Activated naive CD8-positive, alpha-beta T cell treated with anti-CD3 and anti-CD28 coated beads, Interleukin-2, amount 10 ng/mL, durations not matched to agents 7 days and 5 days (primary cell): Measurements from ENCODE around the gene HSPA12A. TPM values are rescaled to one million over a fixed set of nuclear protein-coding genes. Genes with fewer than 3 reads are reported as not detected.
"Not testable (repeated sequence)": the region's sequence is repeated elsewhere in the genome, so short reads cannot be mapped to it uniquely, and the experiment has no call there.

Source experiments
- ATAC-seq: fragments of 150-1000 bp; cut with Tn5 transposase; one replicate; pipeline ENCODE4 v1.10.0; 2021; ENCODE audit warnings: low read depth, moderate library complexity
- POLR2A ChIA-PET: fragments of 350-600 bp; sonication (Branson Sonifier 250); formaldehyde crosslinking; loops from one replicate; lab custom pipeline; 2021; ENCODE audit warnings: antibody characterized with exemption; lab: Charles Lee
- DNase-seq: peaks from one replicate; pipeline ENCODE4 v3.0.0; 2021
- H3K27ac Mint-ChIP-seq: one replicate; pipeline ENCODE4 v1.8.0; 2022; ENCODE audit warnings: mild to moderate bottlenecking, mixed read lengths
- H3K27me3 Mint-ChIP-seq: one replicate; pipeline ENCODE4 v1.8.0; 2022; ENCODE audit warnings: mild to moderate bottlenecking, moderate library complexity, mixed read lengths
- H3K36me3 Mint-ChIP-seq: one replicate; pipeline ENCODE4 v1.8.0; 2021; ENCODE audit warnings: mild to moderate bottlenecking, mixed read lengths
- H3K4me1 Mint-ChIP-seq: one replicate; pipeline ENCODE4 v1.8.0; 2021; ENCODE audit warnings: mixed read lengths
- H3K4me3 Mint-ChIP-seq: one replicate; pipeline ENCODE4 v1.8.0; 2022; ENCODE audit warnings: mild to moderate bottlenecking, moderate library complexity, mixed read lengths
- H3K9me3 Mint-ChIP-seq: one replicate; pipeline ENCODE4 v1.8.0; 2021; ENCODE audit warnings: mixed read lengths
- total RNA-seq, 2 experiments: library from RNA; stranded (reverse); gene quantifications; one replicate each; pipeline ENCODE4 v1.2.3, GENCODE V29; 2021

The HSPA12A gene
- total RNA-seq, 2 experiments from 2014 or later, result 0.06 to 0.09 TPM

DNA sequence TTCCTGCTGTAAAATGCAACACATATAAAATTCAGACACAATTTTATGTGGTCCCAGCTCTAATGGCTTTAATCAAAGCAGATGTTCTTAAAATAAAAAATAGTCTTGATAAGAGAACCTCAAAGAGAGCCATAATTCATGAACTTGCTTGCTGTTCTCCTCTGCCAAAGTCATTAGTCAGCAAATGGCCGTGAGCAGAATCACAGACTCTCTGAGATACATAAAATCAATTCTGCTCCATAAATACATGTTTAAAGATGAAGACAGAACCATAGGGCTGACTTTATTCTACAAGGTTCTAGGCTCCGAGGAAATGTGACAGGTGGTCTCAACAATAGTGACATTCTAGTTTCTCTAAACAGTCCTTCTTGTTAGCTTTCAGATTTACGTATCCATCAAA lies 29.8 kb downstream of the HSPA12A start:
- no peaks in the 10 kb centered on the region for H3K4me1 Mint-ChIP-seq
- no peaks in the 10 kb centered on the region for H3K36me3 Mint-ChIP-seq
- H3K27ac Mint-ChIP-seq, result no peak overlapping the region
- ATAC-seq (no peak), DNase-seq (no peak)
- POLR2A ChIA-PET, result no interaction called here
- H3K9me3 Mint-ChIP-seq, result no peaks in the 10 kb centered on the region
- no peak overlapping the region for H3K4me3 Mint-ChIP-seq
- peaks cover 57% of the 10 kb centered on the region for H3K27me3 Mint-ChIP-seq

GRCh38 chr10:116711803-116712202 lies 30.6 kb downstream of the HSPA12A start:
- H3K27ac Mint-ChIP-seq, ATAC-seq, H3K36me3 Mint-ChIP-seq, H3K4me1 Mint-ChIP-seq, DNase-seq, H3K9me3 Mint-ChIP-seq, H3K4me3 Mint-ChIP-seq, POLR2A ChIA-PET: not testable (repeated sequence)
- peaks cover 51% of the 10 kb centered on the region for H3K27me3 Mint-ChIP-seq

DNA sequence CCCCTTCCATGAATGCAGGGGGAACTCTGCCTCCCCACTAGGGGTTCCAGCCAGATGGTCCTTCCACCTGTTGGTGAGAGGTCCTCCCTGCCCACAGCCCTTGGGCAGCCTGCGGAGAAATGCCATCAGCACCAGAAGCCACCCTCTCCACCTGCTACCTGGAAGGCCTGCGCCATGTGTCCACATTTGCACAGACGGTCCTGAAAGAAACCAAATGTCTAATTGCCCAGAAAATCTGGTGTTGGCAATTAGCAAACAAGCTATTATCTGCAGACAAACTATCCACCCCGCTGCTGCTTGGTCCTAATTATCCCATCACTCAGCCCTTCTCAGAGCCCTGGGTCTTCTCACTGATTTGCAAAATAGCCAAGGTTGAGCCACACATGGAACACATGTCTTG lies 32.3 kb downstream of the HSPA12A start:
- no peaks in the 10 kb centered on the region for H3K36me3 Mint-ChIP-seq
- peaks cover 45% of the 10 kb centered on the region for H3K27me3 Mint-ChIP-seq
- no peaks in the 10 kb centered on the region for H3K4me1 Mint-ChIP-seq
- DNase-seq, result no peak
- no peak overlapping the region for H3K27ac Mint-ChIP-seq
- ATAC-seq, result no peak
- H3K4me3 Mint-ChIP-seq, result no peak overlapping the region
- POLR2A ChIA-PET, result no interaction called here
- H3K9me3 Mint-ChIP-seq, result no peaks in the 10 kb centered on the region

DNA sequence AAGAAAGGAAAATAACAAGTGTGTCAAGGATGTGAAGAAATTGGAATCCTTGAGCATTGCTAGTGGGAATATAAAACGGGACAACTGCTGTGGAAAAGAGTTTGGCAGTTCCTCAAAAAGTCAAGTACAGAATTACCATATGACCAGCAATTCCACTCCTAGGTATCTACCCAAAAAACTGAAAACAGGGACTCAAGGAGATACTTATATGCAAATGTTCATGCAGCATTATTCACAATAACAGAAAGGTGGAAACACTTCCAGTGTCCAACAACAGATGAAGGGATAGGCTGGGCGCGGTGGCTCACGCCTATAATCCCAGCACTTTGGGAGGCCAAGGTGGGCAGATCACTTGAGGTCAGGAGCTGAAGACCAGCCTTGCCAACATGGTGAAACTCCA lies 33.5 kb downstream of the HSPA12A start:
- no peaks in the 10 kb centered on the region for H3K9me3 Mint-ChIP-seq
- no peaks in the 10 kb centered on the region for H3K4me1 Mint-ChIP-seq
- POLR2A ChIA-PET, result no interaction called here
- H3K4me3 Mint-ChIP-seq, result no peak overlapping the region
- no peaks in the 10 kb centered on the region for H3K36me3 Mint-ChIP-seq
- no peak overlapping the region for H3K27ac Mint-ChIP-seq
- DNase-seq (no peak), ATAC-seq (no peak)
- H3K27me3 Mint-ChIP-seq, result peaks cover 35% of the 10 kb centered on the region

DNA sequence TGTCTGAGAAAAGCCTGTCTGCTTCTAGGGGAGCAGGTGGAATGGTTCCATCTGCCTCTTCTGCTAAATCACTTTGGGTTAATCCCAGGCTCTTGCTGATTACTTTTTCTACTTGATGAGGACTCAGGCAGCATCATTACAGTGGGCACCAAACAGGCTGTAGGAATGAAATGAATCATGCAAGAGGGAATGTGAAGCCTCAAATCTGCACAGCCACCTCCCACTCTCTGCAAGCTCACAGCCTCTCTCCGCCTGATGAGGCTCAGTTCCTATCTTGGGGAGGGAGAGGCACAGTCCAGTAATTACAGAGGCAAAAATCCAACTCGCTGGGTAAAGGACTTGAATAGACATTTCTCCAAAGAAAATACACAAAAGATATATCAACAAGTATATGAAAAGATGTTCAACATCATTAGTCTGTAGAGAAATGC lies 34.0 kb downstream of the HSPA12A start:
- DNase-seq (no peak), ATAC-seq (no peak)
- H3K9me3 Mint-ChIP-seq, result no peaks in the 10 kb centered on the region
- H3K27me3 Mint-ChIP-seq, result peaks cover 31% of the 10 kb centered on the region
- H3K4me1 Mint-ChIP-seq, result no peaks in the 10 kb centered on the region
- H3K4me3 Mint-ChIP-seq, result no peak overlapping the region
- H3K36me3 Mint-ChIP-seq, result no peaks in the 10 kb centered on the region
- no peak overlapping the region for H3K27ac Mint-ChIP-seq
- POLR2A ChIA-PET, result no interaction called here

DNA sequence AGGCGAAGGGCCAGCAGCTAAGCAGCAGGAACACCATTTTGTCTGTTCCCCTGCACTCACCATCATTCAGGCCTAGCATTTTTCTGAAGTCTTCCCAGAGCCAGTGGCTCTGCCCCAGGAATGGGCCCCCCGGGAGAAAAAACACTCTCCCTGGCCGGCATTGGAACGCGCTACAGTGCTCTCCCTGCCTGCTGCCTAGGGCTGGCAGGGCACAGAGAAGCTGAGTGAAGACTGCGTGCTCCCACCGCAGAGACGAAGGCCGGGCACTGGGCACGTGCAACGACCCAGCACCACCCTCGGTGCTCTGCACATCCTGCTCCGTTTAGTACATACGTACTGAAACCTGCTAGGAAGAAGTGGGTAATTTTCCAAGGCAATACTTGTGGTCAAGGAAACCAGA lies 34.4 kb downstream of the HSPA12A start:
- H3K4me1 Mint-ChIP-seq, result no peaks in the 10 kb centered on the region
- no peak overlapping the region for H3K27ac Mint-ChIP-seq
- ATAC-seq, result no peak
- peaks cover 29% of the 10 kb centered on the region for H3K27me3 Mint-ChIP-seq
- H3K9me3 Mint-ChIP-seq, result no peaks in the 10 kb centered on the region
- H3K36me3 Mint-ChIP-seq, result no peaks in the 10 kb centered on the region
- DNase-seq, result no peak
- H3K4me3 Mint-ChIP-seq, result no peak overlapping the region
- POLR2A ChIA-PET, result no interaction called here

- H3K36me3 Mint-ChIP-seq, result no peaks in the 10 kb centered on the region
Measured at GRCh38 chr10:116706281-116706680, 36.1 kb downstream of the HSPA12A start.

GRCh38 chr10:116705498-116705897 lies 36.9 kb downstream of the HSPA12A start:
- peaks cover 24% of the 10 kb centered on the region for H3K27me3 Mint-ChIP-seq
- no peak for DNase-seq

More at GRCh38 chr10:116706281-116706680, 36.1 kb downstream of the HSPA12A start:
- H3K4me3 Mint-ChIP-seq, result no peak overlapping the region
- no peaks in the 10 kb centered on the region for H3K4me1 Mint-ChIP-seq
- POLR2A ChIA-PET, result no interaction called here
- no peaks in the 10 kb centered on the region for H3K9me3 Mint-ChIP-seq
- DNase-seq, result no peak
- ATAC-seq, result no peak
- no peak overlapping the region for H3K27ac Mint-ChIP-seq
- peaks cover 30% of the 10 kb centered on the region for H3K27me3 Mint-ChIP-seq

DNA sequence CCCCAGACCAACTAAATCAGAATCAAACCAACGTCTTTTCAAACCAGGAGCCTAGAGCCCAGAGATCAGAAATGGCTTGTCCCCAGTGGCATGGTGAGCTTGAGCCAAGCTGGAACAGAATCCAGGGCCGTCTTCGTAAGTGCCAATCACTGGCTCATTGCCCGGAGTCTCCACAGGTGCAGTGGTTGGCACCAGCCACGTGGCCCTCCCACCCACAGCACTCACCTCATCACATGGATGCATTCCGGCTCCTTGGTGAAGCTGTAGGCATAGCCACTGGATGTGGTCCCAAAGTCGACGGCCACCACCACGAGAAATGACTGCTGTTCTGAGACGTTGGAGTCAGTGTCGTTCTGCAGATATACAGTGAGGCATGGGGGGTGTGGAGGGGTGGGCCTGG lies 37.4 kb downstream of the HSPA12A start:
- no peak for DNase-seq
- Mint-ChIP-seq H3K4me1 (no peaks in the 10 kb centered on the region), H3K27me3 (peaks cover 18% of the 10 kb centered on the region), H3K4me3 (no peak overlapping the region), H3K9me3 (no peaks in the 10 kb centered on the region), H3K36me3 (no peaks in the 10 kb centered on the region), H3K27ac (no peak overlapping the region)
- ATAC-seq, result no peak
- POLR2A ChIA-PET, result no interaction called here

More at GRCh38 chr10:116705498-116705897, 36.9 kb downstream of the HSPA12A start:
- Mint-ChIP-seq H3K36me3 (no peaks in the 10 kb centered on the region), H3K4me1 (no peaks in the 10 kb centered on the region), H3K9me3 (no peaks in the 10 kb centered on the region), H3K27ac (no peak overlapping the region), H3K4me3 (no peak overlapping the region)
- POLR2A ChIA-PET, result no interaction called here
- no peak for ATAC-seq

- DNase-seq (no peak), ATAC-seq (no peak)
- Mint-ChIP-seq H3K27ac (no peak overlapping the region), H3K4me3 (no peak overlapping the region), H3K4me1 (no peaks in the 10 kb centered on the region), H3K27me3 (peaks cover 12% of the 10 kb centered on the region), H3K36me3 (no peaks in the 10 kb centered on the region), H3K9me3 (no peaks in the 10 kb centered on the region)
- POLR2A ChIA-PET, result no interaction called here
Measured at GRCh38 chr10:116702165-116702564, 40.2 kb downstream of the HSPA12A start.

GRCh38 chr10:116699471-116700150 lies 42.8 kb downstream of the HSPA12A start:
- Mint-ChIP-seq H3K4me1 (peaks cover 3% of the 10 kb centered on the region), H3K4me3 (no peak overlapping the region), H3K27ac (no peak overlapping the region)

GRCh38 chr10:116699049-116699448 lies 43.3 kb downstream of the HSPA12A start:
- ATAC-seq (no peak), DNase-seq (no peak)
- H3K36me3 Mint-ChIP-seq, result no peaks in the 10 kb centered on the region
- H3K9me3 Mint-ChIP-seq, result no peaks in the 10 kb centered on the region
- no peak overlapping the region for H3K4me3 Mint-ChIP-seq
- POLR2A ChIA-PET, result no interaction called here
- H3K4me1 Mint-ChIP-seq, result peaks cover 3% of the 10 kb centered on the region
- H3K27me3 Mint-ChIP-seq, result peaks cover 22% of the 10 kb centered on the region
- H3K27ac Mint-ChIP-seq, result no peak overlapping the region

More at GRCh38 chr10:116699471-116700150, 42.8 kb downstream of the HSPA12A start:
- no peaks in the 10 kb centered on the region for H3K9me3 Mint-ChIP-seq
- no peak for ATAC-seq
- POLR2A ChIA-PET, result no interaction called here
- peaks cover 19% of the 10 kb centered on the region for H3K27me3 Mint-ChIP-seq
- no peak for DNase-seq
- no peaks in the 10 kb centered on the region for H3K36me3 Mint-ChIP-seq

- POLR2A ChIA-PET, result no interaction called here
- no peak overlapping the region for H3K4me3 Mint-ChIP-seq
- DNase-seq (no peak), ATAC-seq (no peak)
- no peaks in the 10 kb centered on the region for H3K36me3 Mint-ChIP-seq
- H3K27me3 Mint-ChIP-seq, result peaks cover 23% of the 10 kb centered on the region
- no peak overlapping the region for H3K27ac Mint-ChIP-seq
- no peaks in the 10 kb centered on the region for H3K9me3 Mint-ChIP-seq
- peaks cover 3% of the 10 kb centered on the region for H3K4me1 Mint-ChIP-seq
Measured at GRCh38 chr10:116698364-116698763, 44.0 kb downstream of the HSPA12A start.

DNA sequence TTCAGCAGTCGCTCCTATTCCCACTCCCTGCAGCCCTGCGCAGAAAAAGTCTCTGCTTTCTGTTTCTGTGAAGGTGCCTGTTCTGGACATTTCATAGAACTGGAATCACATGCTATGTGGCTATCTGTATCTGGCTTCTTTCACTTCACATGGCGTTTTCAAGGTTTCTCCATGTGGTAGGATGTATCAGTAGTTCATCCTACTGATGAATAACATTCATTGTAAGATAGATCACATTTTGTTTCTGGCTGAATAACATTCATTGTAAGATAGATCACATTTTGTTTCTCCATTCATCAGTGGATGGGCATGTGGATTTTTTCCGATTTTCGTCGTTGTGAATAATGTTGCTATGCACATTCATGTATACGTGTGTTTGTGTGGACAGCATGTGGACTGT lies 44.5 kb downstream of the HSPA12A start:
- POLR2A ChIA-PET, result no interaction called here
- peaks cover 3% of the 10 kb centered on the region for H3K4me1 Mint-ChIP-seq
- ATAC-seq, result no peak
- H3K9me3 Mint-ChIP-seq, result no peaks in the 10 kb centered on the region
- no peak overlapping the region for H3K27ac Mint-ChIP-seq
- no peak overlapping the region for H3K4me3 Mint-ChIP-seq
- H3K36me3 Mint-ChIP-seq, result no peaks in the 10 kb centered on the region
- DNase-seq, result no peak
- H3K27me3 Mint-ChIP-seq, result peaks cover 21% of the 10 kb centered on the region
